HG03565 (cell line): ENCODE data around the gene TNK1.

ENCODE experiments used
- ATAC-seq: cut with Tn5 transposase; IDR thresholded peaks from one replicate; pipeline ENCODE4 v1.9.1; 2021; ENCODE audit warnings: mild to moderate bottlenecking, moderate library complexity; ENCODE audit not compliant: unreplicated experiment

TNK1 gene

GRCh38 chr17:7408863-7409262 lies 28.0 kb downstream of the TNK1 start:
- no peak for ATAC-seq

GRCh38 chr17:7409716-7410115 lies 28.8 kb downstream of the TNK1 start:
- no peak for ATAC-seq

GRCh38 chr17:7410634-7411426 lies 29.9 kb downstream of the TNK1 start:
- no peak for ATAC-seq

GRCh38 chr17:7411427-7411750 lies 30.5 kb downstream of the TNK1 start:
- no peak for ATAC-seq

- ATAC-seq, result no peak
Observed at GRCh38 chr17:7413346-7413985, 32.6 kb downstream of the TNK1 start.

- no peak for ATAC-seq
Observed at GRCh38 chr17:7414837-7415236, 33.9 kb downstream of the TNK1 start.

GRCh38 chr17:7415784-7416183 lies 34.9 kb downstream of the TNK1 start:
- ATAC-seq, result no peak

GRCh38 chr17:7416323-7416722 lies 35.4 kb downstream of the TNK1 start:
- no peak for ATAC-seq

- no peak for ATAC-seq
Observed at GRCh38 chr17:7417056-7417655, 36.3 kb downstream of the TNK1 start.

- ATAC-seq, result no peak
Observed at GRCh38 chr17:7418472-7419152, 37.7 kb downstream of the TNK1 start.

GRCh38 chr17:7419819-7420610 lies 39.1 kb downstream of the TNK1 start, which contains the start of gene SPEM1:
TSS of gene SPEM1 (plus strand) at chr17:7420324. CDS start at chr17:7420385, 61 bp downstream.
- no peak for ATAC-seq

GRCh38 chr17:7421186-7421585 lies 40.3 kb downstream of the TNK1 start:
- no peak for ATAC-seq

- ATAC-seq, result no peak
Observed at GRCh38 chr17:7423679-7424078, 42.8 kb downstream of the TNK1 start.

GRCh38 chr17:7425316-7425715 lies 44.4 kb downstream of the TNK1 start, which contains the start of gene SPEM2:
TSS of gene SPEM2 (plus strand) at chr17:7425616. CDS start at chr17:7425689, 73 bp downstream.
- no peak for ATAC-seq

GRCh38 chr17:7425756-7426155 lies 44.9 kb downstream of the TNK1 start:
- ATAC-seq, result no peak

- ATAC-seq, result no peak
Observed at GRCh38 chr17:7426203-7426863, 45.4 kb downstream of the TNK1 start.

- ATAC-seq, result no peak
Observed at GRCh38 chr17:7426896-7427489, 46.1 kb downstream of the TNK1 start.

- ATAC-seq, result no peak
Observed at GRCh38 chr17:7427549-7427948, 46.7 kb downstream of the TNK1 start.

GRCh38 chr17:7428557-7428956 lies 47.7 kb downstream of the TNK1 start, which contains the start of gene SPEM3:
TSS of gene SPEM3 (plus strand) at chr17:7428857. CDS start at chr17:7428903, 46 bp downstream.
- no peak for ATAC-seq

- ATAC-seq, result no peak
Observed at GRCh38 chr17:7429722-7430121, 48.8 kb downstream of the TNK1 start.
